Spleen (tissue), 11 donors: Measurements from ENCODE around the gene PLA2G4B. TPM values are rescaled to one million over a fixed set of nuclear protein-coding genes. Genes with fewer than 3 reads are reported as not detected.
A peak's percentile ranks its signal among the peaks of the same experiment; 100 is the strongest.

ENCODE experiments used
- DNase-seq: peaks from one replicate; pipeline ENCODE4 v3.0.0-alpha.2; 2020
- H3K27ac ChIP-seq, 8 donors: fragments of 200-600 bp; sonication (generic) in 7 of 8; 1 replicate in 4 of 8; 2 replicates in 4 of 8; pipeline versions ENCODE4 v1.5.0 to v1.8.0; 2016 to 2021; ENCODE audit warnings: inconsistent platforms in 4 of 8, mild to moderate bottlenecking in 4 of 8, moderate library complexity in 1 of 8
- H3K27me3 ChIP-seq, 7 donors: fragments of 200-600 bp; sonication (generic) in 6 of 7; replicated peaks in 1 of 7; 1 replicate in 4 of 7; 2 replicates in 3 of 7; pipeline versions ENCODE4 v1.5.0 to v1.8.0; 2016 to 2021; ENCODE audit warnings: inconsistent platforms in 3 of 7, mild to moderate bottlenecking in 1 of 7
- H3K36me3 ChIP-seq, 6 donors: fragments of 200-600 bp; sonication (generic) in 5 of 6; 1 replicate in 4 of 6; 2 replicates in 2 of 6; pipeline versions ENCODE4 v1.5.0 to v1.8.0; 2016 to 2021; ENCODE audit warnings: inconsistent platforms in 2 of 6
- H3K4me1 ChIP-seq, 6 donors: fragments of 200-600 bp; sonication (generic) in 5 of 6; 1 replicate in 3 of 6; 2 replicates in 3 of 6; pipeline versions ENCODE4 v1.5.0 to v1.8.0; 2016 to 2021; ENCODE audit warnings: inconsistent platforms in 3 of 6
- H3K4me3 ChIP-seq, 8 donors: fragments of 200-600 bp; sonication (generic) in 7 of 8; 1 replicate in 4 of 8; 2 replicates in 4 of 8; pipeline versions ENCODE4 v1.5.0 to v1.8.0; 2016 to 2021; ENCODE audit warnings: inconsistent platforms in 4 of 8, mild to moderate bottlenecking in 4 of 8, moderate library complexity in 2 of 8
- H3K9me3 ChIP-seq, 8 donors: fragments of 200-600 bp; sonication (generic) in 7 of 8; 1 replicate in 4 of 8; 2 replicates in 4 of 8; pipeline versions ENCODE4 v1.5.0 to v1.8.0; 2016 to 2021; ENCODE audit warnings: inconsistent platforms in 4 of 8
- POLR2A ChIP-seq, 3 donors: fragments of 450-650 bp; IDR thresholded peaks; one replicate each; pipeline ENCODE4 v1.5.1; 2017; ENCODE audit warnings: antibody characterized with exemption in 3 of 3, mild to moderate bottlenecking in 1 of 3
- POLR2AphosphoS5 ChIP-seq, 3 donors: sonication (generic); formaldehyde crosslinking; IDR thresholded peaks; one replicate each; pipeline ENCODE4 v1.5.1; 2017; ENCODE audit warnings: antibody characterized with exemption in 3 of 3
- WGBS, 5 donors: extraction: QIAGEN DNeasy Blood & Tissue Kit in 3 of 5; methylation state at CpG; one replicate each; pipeline versions ENCODE4 v1.1.5 to v1.1.7; 2013 to 2018; 5-methylcytosine and 5-hydroxymethylcytosine counted together
- intact Hi-C: fragments of 100-400 bp; cut with DNase I; formaldehyde crosslinking; loops from one replicate; pipeline ENCODE4 v1.15.0; 2023; ENCODE audit warnings: low total_unique reads
- polyA plus RNA-seq, 3 donors: library from polyadenylated mRNA; stranded (reverse); fragments of 200-250 nt; gene quantifications; one replicate each; pipeline ENCODE4 v1.2.1, GENCODE V29; 2013
- total RNA-seq, 7 donors: library from RNA; depleted of rRNA in 3 of 7; stranded (reverse); fragments of >200 nt in 3 of 7; fragmentation: NEBNext Ultra II Directional in 4 of 7; extraction: Animal tissue kit (Norgen Biotek cat#: 25700) in 4 of 7; gene quantifications; one replicate each; pipeline versions ENCODE4 v1.1.0 to v1.2.1, GENCODE V29; 2016 to 2021
- TF ChIP-seq, protein P1 (sequence below), 11 experiments: fragments of 200-600 bp in 7 of 11; fragments of 450-650 bp in 4 of 11; sonication (generic) in 4 of 11; IDR thresholded peaks in 8 of 11; conservative IDR thresholded peaks in 3 of 11; 1 replicate in 7 of 11; 2 replicates in 4 of 11; pipeline versions ENCODE4 v1.4.0 to v1.8.0; 2016 to 2021; ENCODE audit warnings: antibody characterized with exemption in 11 of 11, inconsistent platforms in 4 of 11, mild to moderate bottlenecking in 1 of 11
- donor health status: healthy with polysubstance abuse.
- donor health status: DM: no; HTN: no; CAD: no; lungs with moderate emphysema.
- donor health status: DM: no; HTN: no; CAD: no.
- donor health status: Bipolar disorder and iron deficiency.
- donor health status: healthy.
- donor health status: DM: no; HTN: no; CAD: no.
- donor health status: DM: yes; HTN: yes; CAD: no.

The PLA2G4B gene
- total and polyA plus RNA-seq, 10 donors: 4.0 to 20.8 (median 11.8) TPM

DNA sequence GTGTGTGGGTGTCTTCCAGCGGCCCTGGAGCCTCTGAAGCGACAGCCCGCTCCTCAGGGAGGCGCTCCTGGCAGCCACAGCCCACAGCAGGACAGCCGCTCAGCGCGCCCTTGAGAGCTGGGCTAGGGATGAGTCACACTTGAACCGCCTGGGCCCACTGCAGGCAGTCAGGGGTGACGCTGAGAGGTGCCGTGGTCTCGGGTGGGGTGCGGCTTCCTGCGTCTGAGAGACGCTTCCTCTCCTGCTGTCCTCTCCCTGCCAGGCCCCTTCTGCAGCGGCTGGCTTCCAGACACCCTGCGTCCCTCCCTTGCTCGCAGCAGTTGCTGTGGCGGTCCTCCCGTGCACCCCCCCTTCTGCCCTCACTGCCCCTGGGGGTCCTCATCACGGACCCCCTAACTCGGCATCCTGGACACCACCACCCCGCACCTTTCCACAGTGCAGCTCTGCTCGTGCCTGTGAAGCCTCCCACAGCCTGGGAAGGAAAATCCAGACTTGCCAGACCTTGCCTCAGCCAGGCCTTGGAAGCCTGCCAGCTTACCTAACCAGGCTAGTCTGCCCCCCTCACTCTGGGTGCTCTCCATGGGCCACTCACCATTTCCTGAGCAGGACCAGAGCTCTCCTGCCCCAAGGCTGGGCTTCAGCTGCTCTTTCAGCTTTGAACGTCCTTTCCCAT lies 56.3 kb downstream of the PLA2G4B start:
- Histone ChIP-seq H3K27me3 (no peaks in the 10 kb centered on the region), H3K9me3 (no peaks in the 10 kb centered on the region), H3K4me3 (peak overlapping the region in 3 of 8 donors; percentile 1 to 41 (median 7)), H3K4me1 (peaks cover 22 to 41% (median 32%) of the 10 kb centered on the region in 6 donors), H3K27ac (peak overlapping the region; percentile 39 to 84 (median 72)), H3K36me3 (peaks cover 0 to 28% (median 15%) of the 10 kb centered on the region in 6 donors)
- peak; percentile 96 for DNase-seq
- TF ChIP-seq, protein P1, sequence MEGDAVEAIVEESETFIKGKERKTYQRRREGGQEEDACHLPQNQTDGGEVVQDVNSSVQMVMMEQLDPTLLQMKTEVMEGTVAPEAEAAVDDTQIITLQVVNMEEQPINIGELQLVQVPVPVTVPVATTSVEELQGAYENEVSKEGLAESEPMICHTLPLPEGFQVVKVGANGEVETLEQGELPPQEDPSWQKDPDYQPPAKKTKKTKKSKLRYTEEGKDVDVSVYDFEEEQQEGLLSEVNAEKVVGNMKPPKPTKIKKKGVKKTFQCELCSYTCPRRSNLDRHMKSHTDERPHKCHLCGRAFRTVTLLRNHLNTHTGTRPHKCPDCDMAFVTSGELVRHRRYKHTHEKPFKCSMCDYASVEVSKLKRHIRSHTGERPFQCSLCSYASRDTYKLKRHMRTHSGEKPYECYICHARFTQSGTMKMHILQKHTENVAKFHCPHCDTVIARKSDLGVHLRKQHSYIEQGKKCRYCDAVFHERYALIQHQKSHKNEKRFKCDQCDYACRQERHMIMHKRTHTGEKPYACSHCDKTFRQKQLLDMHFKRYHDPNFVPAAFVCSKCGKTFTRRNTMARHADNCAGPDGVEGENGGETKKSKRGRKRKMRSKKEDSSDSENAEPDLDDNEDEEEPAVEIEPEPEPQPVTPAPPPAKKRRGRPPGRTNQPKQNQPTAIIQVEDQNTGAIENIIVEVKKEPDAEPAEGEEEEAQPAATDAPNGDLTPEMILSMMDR (IDR thresholded peaks at IDR 0.05 in 8 of 11, conservative IDR thresholded peaks at IDR 0.05 in 3 of 11): peak in 1 of 11 experiments; percentile 25
- TF ChIP-seq POLR2AphosphoS5 (IDR thresholded peaks at IDR 0.05): peak; percentile 79 to 87 (median 82)
- no peak for TF ChIP-seq POLR2A (IDR thresholded peaks at IDR 0.05)
- WGBS, 5 donors: 6 to 13% (median 9%) methylated on average over 17 to 24 of the region's 24 CpGs
- intact Hi-C loops: no loop called here

DNA sequence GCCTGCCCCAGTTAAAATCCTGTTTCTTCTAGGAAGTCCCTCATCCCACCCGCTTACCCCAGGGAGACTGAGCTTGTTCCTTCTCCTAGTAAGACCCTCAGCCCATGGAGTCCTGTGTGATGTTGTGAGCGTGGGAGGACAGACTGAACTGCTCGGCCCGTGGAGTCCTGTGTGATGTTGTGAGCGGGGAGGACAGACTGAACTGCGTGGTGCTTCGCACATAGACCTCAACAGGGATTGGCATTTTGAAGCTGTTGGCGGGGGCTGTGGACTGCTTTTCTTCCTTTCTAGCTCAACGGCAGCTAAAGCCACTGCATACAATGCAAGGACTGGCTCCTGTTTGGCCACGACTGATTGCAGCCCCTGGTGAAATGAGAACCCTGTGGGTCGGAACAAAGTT lies 56.8 kb downstream of the PLA2G4B start:
- no peak for DNase-seq
- no peaks in the 10 kb centered on the region for H3K27me3 ChIP-seq
- peak overlapping the region in 1 of 8 donors; percentile 41 for H3K4me3 ChIP-seq
- TF ChIP-seq, protein P1 (IDR thresholded peaks at IDR 0.05 in 8 of 11, conservative IDR thresholded peaks at IDR 0.05 in 3 of 11): no peak
- no peak for TF ChIP-seq POLR2A (IDR thresholded peaks at IDR 0.05)
- no peak for TF ChIP-seq POLR2AphosphoS5 (IDR thresholded peaks at IDR 0.05)
- H3K36me3 ChIP-seq: peaks cover 0 to 34% (median 20%) of the 10 kb centered on the region in 6 donors
- H3K4me1 ChIP-seq: peaks cover 22 to 41% (median 32%) of the 10 kb centered on the region in 6 donors
- peak overlapping the region; percentile 39 to 84 (median 72) for H3K27ac ChIP-seq
- 93 to 97% (median 95%) methylated on average over 11 of the region's 11 CpGs for WGBS, 5 donors
- H3K9me3 ChIP-seq: no peaks in the 10 kb centered on the region
- intact Hi-C loops: no loop called here

- Histone ChIP-seq H3K36me3 (peaks cover 0 to 39% (median 25%) of the 10 kb centered on the region in 6 donors), H3K27me3 (no peaks in the 10 kb centered on the region), H3K4me3 (no peak overlapping the region), H3K27ac (peak overlapping the region in 3 of 8 donors; percentile 73 to 84 (median 79)), H3K4me1 (peaks cover 22 to 41% (median 32%) of the 10 kb centered on the region in 6 donors), H3K9me3 (no peaks in the 10 kb centered on the region)
- WGBS, 5 donors: 95 to 97% (median 97%) methylated on average over 1 of the region's 1 CpG
- intact Hi-C loops: no loop called here
- DNase-seq: no peak
- TF ChIP-seq POLR2A (IDR thresholded peaks at IDR 0.05) (no peak), POLR2AphosphoS5 (IDR thresholded peaks at IDR 0.05) (no peak)
- TF ChIP-seq, protein P1 (IDR thresholded peaks at IDR 0.05 in 8 of 11, conservative IDR thresholded peaks at IDR 0.05 in 3 of 11): no peak
These were observed 57.3 kb downstream of the PLA2G4B start for GRCh38 chr15:41895957-41896356.

DNA sequence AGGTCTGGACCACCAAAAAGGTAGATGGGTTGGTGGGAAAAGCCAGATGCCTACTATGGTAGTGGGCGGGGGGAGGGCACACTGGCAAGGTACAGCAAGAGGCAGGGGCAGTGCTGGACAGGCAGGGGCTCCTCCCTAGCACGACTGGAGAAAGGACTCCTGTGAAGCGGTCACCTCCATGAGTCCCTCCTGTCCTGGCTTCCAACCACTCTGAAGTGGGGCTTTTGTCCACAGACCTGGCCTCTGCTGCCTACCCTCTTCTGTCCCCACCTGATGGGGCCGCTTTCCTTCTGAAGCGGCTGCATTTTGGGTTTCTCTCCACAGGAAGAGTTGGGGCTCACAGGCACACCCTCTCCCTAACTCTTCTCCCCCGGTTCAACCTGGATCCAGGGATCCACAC lies 57.9 kb downstream of the PLA2G4B start:
- Histone ChIP-seq H3K4me3 (no peak overlapping the region), H3K27ac (peak overlapping the region in 1 of 8 donors; percentile 84), H3K36me3 (peaks cover 0 to 45% (median 26%) of the 10 kb centered on the region in 6 donors), H3K9me3 (no peaks in the 10 kb centered on the region), H3K27me3 (no peaks in the 10 kb centered on the region), H3K4me1 (peaks cover 22 to 41% (median 32%) of the 10 kb centered on the region in 6 donors)
- DNase-seq: no peak
- TF ChIP-seq POLR2AphosphoS5 (IDR thresholded peaks at IDR 0.05): no peak
- TF ChIP-seq POLR2A (IDR thresholded peaks at IDR 0.05): no peak
- TF ChIP-seq, protein P1 (IDR thresholded peaks at IDR 0.05 in 8 of 11, conservative IDR thresholded peaks at IDR 0.05 in 3 of 11): no peak
- intact Hi-C loops: no loop called here
- WGBS, 5 donors: 86 to 97% (median 95%) methylated on average over 6 of the region's 6 CpGs
